WTC11 (cell line): ENCODE results near the gene AKAP3. TPM values are rescaled to one million over a fixed set of nuclear protein-coding genes. Genes with fewer than 3 reads are reported as not detected.

ENCODE experiments used
- ATAC-seq: fragments of 200-7000 bp; cut with Tn5 transposase; 2 replicates; pipeline ENCODE4 v1.10.0; 2021; ENCODE audit warnings: mild to moderate bottlenecking, moderate library complexity
- CTCF ChIA-PET: fragments of 300-600 bp; sonication (Branson Sonifier 250); formaldehyde crosslinking; loops from one replicate; lab custom pipeline; 2021; ENCODE audit warnings: antibody characterized with exemption; lab: Charles Lee
- POLR2A ChIA-PET: fragments of 350-600 bp; sonication (Branson Sonifier 250); formaldehyde crosslinking; loops from one replicate; lab custom pipeline; 2021; ENCODE audit warnings: antibody characterized with exemption; lab: Charles Lee
- DNase-seq: peaks from one replicate; pipeline ENCODE4 v3.0.0; 2021; ENCODE audit warnings: low spot score
- H3K27ac Mint-ChIP-seq: 2 replicates; pipeline ENCODE4 v1.8.0; 2021; ENCODE audit warnings: mixed read lengths
- H3K27me3 Mint-ChIP-seq: 2 replicates; pipeline ENCODE4 v1.8.0; 2021; ENCODE audit warnings: low read depth, mild to moderate bottlenecking, moderate library complexity, mixed read lengths
- H3K36me3 Mint-ChIP-seq: 2 replicates; pipeline ENCODE4 v1.8.0; 2021; ENCODE audit warnings: mixed read lengths
- H3K4me1 Mint-ChIP-seq: 2 replicates; pipeline ENCODE4 v1.8.0; 2022; ENCODE audit warnings: mixed read lengths
- H3K4me3 Mint-ChIP-seq: 2 replicates; pipeline ENCODE4 v1.8.0; 2021; ENCODE audit warnings: mild to moderate bottlenecking, moderate library complexity, mixed read lengths
- H3K9me3 Mint-ChIP-seq: 2 replicates; pipeline ENCODE4 v1.8.0; 2021; ENCODE audit warnings: mixed read lengths
- CREM ChIP-seq: sonication (generic); formaldehyde crosslinking; IDR thresholded peaks from 2 replicates; pipeline ENCODE4 v1.8.1; 2022; ENCODE audit warnings: mild to moderate bottlenecking, missing genetic modification reagents, moderate library complexity
- JAZF1 ChIP-seq: fragments of 250-450 bp; sonication (Bioruptor Pico); IDR thresholded peaks from 2 replicates; pipeline ENCODE4 v1.9.0; 2021; ENCODE audit warnings: moderate library complexity, mild to moderate bottlenecking, inconsistent platforms
- NFATC4 ChIP-seq: fragments of 250-450 bp; sonication (Bioruptor Pico); IDR thresholded peaks from 2 replicates; pipeline ENCODE4 v1.9.0; 2021; ENCODE audit warnings: mild to moderate bottlenecking
- NR2C2 ChIP-seq: sonication (generic); formaldehyde crosslinking; IDR thresholded peaks from 2 replicates; pipeline ENCODE4 v1.8.0; 2022; ENCODE audit warnings: mild to moderate bottlenecking, missing genetic modification reagents
- TCF7 ChIP-seq: sonication (generic); formaldehyde crosslinking; IDR thresholded peaks from 2 replicates; pipeline ENCODE4 v1.8.0; 2022; ENCODE audit warnings: mild to moderate bottlenecking, low read depth, missing genetic modification reagents, moderate library complexity
- ZNF263 ChIP-seq: sonication (generic); formaldehyde crosslinking; IDR thresholded peaks from 2 replicates; pipeline ENCODE4 v1.8.1; 2022; ENCODE audit warnings: low read depth, mild to moderate bottlenecking, moderate library complexity, missing genetic modification reagents
- ZNF423 ChIP-seq: fragments of 250-450 bp; sonication (Bioruptor Pico); IDR thresholded peaks from 2 replicates; pipeline ENCODE4 v2.1.2; 2022; ENCODE audit warnings: mild to moderate bottlenecking, moderate library complexity
- total RNA-seq: library from RNA; stranded (reverse); gene quantifications from 3 replicates; pipeline ENCODE4 v1.2.3, GENCODE V29; 2021
- TF ChIP-seq, protein P1 (sequence below): sonication (generic); formaldehyde crosslinking; IDR thresholded peaks from 2 replicates; pipeline ENCODE4 v1.8.0; 2023; ENCODE audit warnings: missing genetic modification reagents
- TF ChIP-seq, protein P2 (sequence below): sonication (generic); formaldehyde crosslinking; IDR thresholded peaks from 2 replicates; pipeline ENCODE4 v1.8.0; 2022; ENCODE audit warnings: missing genetic modification reagents
- TF ChIP-seq, protein P3 (sequence below): sonication (generic); formaldehyde crosslinking; IDR thresholded peaks from 2 replicates; pipeline ENCODE4 v1.8.1; 2022; ENCODE audit warnings: mild to moderate bottlenecking, missing genetic modification reagents, moderate library complexity, borderline replicate concordance
- TF ChIP-seq, protein P4 (sequence below): sonication (generic); formaldehyde crosslinking; IDR thresholded peaks from 2 replicates; pipeline ENCODE4 v1.8.0; 2023; ENCODE audit warnings: mild to moderate bottlenecking, missing genetic modification reagents
- TF ChIP-seq, protein P5 (sequence below): sonication (generic); formaldehyde crosslinking; IDR thresholded peaks from 2 replicates; pipeline ENCODE4 v1.8.1; 2022; ENCODE audit warnings: mild to moderate bottlenecking, moderate library complexity, missing genetic modification reagents

The AKAP3 gene
- total RNA-seq, 1 experiment from 2014 or later, result 1.9 TPM

DNA sequence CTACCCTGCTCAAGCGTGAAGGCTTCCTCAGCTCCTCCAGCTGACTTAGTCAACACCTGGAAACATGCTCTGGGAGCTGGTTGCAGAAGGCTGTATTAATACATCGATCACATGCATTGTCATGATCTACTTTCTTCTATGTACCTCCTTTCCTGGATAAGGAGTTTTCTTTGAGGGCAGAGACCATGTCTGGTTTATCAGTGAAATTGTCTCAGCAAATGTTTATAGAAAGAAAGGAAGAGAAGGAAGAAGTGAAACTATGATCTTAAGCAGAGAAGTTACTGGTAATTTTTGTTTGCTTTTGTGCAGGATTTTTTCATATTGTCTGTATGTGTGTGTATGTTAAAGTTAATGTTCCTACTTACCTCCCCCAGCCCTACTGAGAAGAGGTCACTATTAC lies 82.4 kb downstream of the AKAP3 start:
- peaks cover 31% of the 10 kb centered on the region for H3K27me3 Mint-ChIP-seq
- ChIA-PET CTCF (no interaction called here), POLR2A (no interaction called here)
- no peaks in the 10 kb centered on the region for H3K36me3 Mint-ChIP-seq
- DNase-seq, result no peak
- ATAC-seq, result no peak
- TF ChIP-seq JAZF1 (CRISPR knock-in tag), result no peak
- TF ChIP-seq, protein P1, sequence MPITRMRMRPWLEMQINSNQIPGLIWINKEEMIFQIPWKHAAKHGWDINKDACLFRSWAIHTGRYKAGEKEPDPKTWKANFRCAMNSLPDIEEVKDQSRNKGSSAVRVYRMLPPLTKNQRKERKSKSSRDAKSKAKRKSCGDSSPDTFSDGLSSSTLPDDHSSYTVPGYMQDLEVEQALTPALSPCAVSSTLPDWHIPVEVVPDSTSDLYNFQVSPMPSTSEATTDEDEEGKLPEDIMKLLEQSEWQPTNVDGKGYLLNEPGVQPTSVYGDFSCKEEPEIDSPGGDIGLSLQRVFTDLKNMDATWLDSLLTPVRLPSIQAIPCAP (CRISPR knock-in tag), result no peak
- TF ChIP-seq TCF7, result no peak
- TF ChIP-seq, protein P2, sequence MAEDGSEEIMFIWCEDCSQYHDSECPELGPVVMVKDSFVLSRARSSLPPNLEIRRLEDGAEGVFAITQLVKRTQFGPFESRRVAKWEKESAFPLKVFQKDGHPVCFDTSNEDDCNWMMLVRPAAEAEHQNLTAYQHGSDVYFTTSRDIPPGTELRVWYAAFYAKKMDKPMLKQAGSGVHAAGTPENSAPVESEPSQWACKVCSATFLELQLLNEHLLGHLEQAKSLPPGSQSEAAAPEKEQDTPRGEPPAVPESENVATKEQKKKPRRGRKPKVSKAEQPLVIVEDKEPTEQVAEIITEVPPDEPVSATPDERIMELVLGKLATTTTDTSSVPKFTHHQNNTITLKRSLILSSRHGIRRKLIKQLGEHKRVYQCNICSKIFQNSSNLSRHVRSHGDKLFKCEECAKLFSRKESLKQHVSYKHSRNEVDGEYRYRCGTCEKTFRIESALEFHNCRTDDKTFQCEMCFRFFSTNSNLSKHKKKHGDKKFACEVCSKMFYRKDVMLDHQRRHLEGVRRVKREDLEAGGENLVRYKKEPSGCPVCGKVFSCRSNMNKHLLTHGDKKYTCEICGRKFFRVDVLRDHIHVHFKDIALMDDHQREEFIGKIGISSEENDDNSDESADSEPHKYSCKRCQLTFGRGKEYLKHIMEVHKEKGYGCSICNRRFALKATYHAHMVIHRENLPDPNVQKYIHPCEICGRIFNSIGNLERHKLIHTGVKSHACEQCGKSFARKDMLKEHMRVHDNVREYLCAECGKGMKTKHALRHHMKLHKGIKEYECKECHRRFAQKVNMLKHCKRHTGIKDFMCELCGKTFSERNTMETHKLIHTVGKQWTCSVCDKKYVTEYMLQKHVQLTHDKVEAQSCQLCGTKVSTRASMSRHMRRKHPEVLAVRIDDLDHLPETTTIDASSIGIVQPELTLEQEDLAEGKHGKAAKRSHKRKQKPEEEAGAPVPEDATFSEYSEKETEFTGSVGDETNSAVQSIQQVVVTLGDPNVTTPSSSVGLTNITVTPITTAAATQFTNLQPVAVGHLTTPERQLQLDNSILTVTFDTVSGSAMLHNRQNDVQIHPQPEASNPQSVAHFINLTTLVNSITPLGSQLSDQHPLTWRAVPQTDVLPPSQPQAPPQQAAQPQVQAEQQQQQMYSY, result no peak
- TF ChIP-seq ZNF423, result no peak
- TF ChIP-seq, protein P3, sequence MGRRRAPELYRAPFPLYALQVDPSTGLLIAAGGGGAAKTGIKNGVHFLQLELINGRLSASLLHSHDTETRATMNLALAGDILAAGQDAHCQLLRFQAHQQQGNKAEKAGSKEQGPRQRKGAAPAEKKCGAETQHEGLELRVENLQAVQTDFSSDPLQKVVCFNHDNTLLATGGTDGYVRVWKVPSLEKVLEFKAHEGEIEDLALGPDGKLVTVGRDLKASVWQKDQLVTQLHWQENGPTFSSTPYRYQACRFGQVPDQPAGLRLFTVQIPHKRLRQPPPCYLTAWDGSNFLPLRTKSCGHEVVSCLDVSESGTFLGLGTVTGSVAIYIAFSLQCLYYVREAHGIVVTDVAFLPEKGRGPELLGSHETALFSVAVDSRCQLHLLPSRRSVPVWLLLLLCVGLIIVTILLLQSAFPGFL, result no peak
- TF ChIP-seq NFATC4 (CRISPR knock-in tag), result no peak
- no peak for TF ChIP-seq NR2C2
- no peak for TF ChIP-seq CREM (CRISPR knock-in tag)
- TF ChIP-seq, protein P4, sequence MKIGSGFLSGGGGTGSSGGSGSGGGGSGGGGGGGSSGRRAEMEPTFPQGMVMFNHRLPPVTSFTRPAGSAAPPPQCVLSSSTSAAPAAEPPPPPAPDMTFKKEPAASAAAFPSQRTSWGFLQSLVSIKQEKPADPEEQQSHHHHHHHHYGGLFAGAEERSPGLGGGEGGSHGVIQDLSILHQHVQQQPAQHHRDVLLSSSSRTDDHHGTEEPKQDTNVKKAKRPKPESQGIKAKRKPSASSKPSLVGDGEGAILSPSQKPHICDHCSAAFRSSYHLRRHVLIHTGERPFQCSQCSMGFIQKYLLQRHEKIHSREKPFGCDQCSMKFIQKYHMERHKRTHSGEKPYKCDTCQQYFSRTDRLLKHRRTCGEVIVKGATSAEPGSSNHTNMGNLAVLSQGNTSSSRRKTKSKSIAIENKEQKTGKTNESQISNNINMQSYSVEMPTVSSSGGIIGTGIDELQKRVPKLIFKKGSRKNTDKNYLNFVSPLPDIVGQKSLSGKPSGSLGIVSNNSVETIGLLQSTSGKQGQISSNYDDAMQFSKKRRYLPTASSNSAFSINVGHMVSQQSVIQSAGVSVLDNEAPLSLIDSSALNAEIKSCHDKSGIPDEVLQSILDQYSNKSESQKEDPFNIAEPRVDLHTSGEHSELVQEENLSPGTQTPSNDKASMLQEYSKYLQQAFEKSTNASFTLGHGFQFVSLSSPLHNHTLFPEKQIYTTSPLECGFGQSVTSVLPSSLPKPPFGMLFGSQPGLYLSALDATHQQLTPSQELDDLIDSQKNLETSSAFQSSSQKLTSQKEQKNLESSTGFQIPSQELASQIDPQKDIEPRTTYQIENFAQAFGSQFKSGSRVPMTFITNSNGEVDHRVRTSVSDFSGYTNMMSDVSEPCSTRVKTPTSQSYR (CRISPR knock-in tag), result no peak
- TF ChIP-seq ZNF263 (CRISPR knock-in tag), result no peak
- TF ChIP-seq, protein P5, sequence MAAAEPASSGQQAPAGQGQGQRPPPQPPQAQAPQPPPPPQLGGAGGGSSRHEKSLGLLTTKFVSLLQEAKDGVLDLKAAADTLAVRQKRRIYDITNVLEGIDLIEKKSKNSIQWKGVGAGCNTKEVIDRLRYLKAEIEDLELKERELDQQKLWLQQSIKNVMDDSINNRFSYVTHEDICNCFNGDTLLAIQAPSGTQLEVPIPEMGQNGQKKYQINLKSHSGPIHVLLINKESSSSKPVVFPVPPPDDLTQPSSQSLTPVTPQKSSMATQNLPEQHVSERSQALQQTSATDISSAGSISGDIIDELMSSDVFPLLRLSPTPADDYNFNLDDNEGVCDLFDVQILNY, result no peak
- TF ChIP-seq, all 79 proteins: peak for 0
- Mint-ChIP-seq H3K4me3 (no peak overlapping the region), H3K27ac (no peak overlapping the region), H3K9me3 (no peaks in the 10 kb centered on the region), H3K4me1 (peaks cover 9% of the 10 kb centered on the region)

Other genes with a start within 250 kb of the AKAP3 start
- gene FGF6, start 203.2 kb downstream of the AKAP3 start, total RNA-seq, result not detected in 3 replicates
- 39.4 to 45.2 TPM (median 41.9 TPM) in 3 replicates for gene RAD51AP1, start 110.2 kb downstream of the AKAP3 start, total RNA-seq
- 8.8 to 12.2 TPM (median 11.3 TPM) in 3 replicates for gene DYRK4, start 86.8 kb downstream of the AKAP3 start, total RNA-seq
- 65.8 to 97.8 TPM (median 71.4 TPM) in 3 replicates for gene NDUFA9, start 63 bp upstream of the AKAP3 start, total RNA-seq
- 6.0 to 8.8 TPM (median 7.2 TPM) in 3 replicates for gene GALNT8, start 71.3 kb upstream of the AKAP3 start, total RNA-seq